Measurements from ENCODE around the gene ANKS1B. TPM values are rescaled to one million over a fixed set of nuclear protein-coding genes. Genes with fewer than 3 reads are reported as not detected.

Gene ANKS1B
- total and polyA plus RNA-seq, 2 of the 4 experiments (the other 2 are of a cell fraction): 0.17 to 0.18 TPM

DNA sequence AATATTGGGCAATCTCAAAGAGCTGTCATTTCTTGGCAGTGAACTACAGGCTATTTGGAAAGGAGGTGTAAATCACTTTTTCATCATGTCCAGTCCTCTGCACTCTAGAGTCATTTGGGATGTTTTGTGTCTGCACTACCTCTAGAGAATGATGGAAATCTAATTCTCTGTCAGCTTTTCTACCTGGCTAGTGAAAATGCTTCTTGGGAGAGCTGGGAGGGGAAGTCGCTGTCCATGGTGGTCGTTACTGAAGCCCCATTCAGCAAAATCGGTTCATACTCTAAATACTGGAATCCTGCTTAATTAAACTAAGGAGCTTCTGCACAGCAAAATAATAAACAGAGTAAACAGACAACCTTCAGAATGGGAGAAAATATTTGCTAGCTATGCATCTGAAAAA, 1087.8 kb downstream of the ANKS1B start:
- Histone ChIP-seq H3K36me3 (ENCODE audit: control insufficient read depth, insufficient read depth, low read length) (no peaks in the 10 kb centered on the region), H3K4me3 (ENCODE audit: insufficient read depth, low read depth, low read length) (no peak overlapping the region), H2BK15ac (ENCODE audit: low read depth, low read length) (no peak overlapping the region), H3K9me3 (ENCODE audit: control insufficient read depth, insufficient read depth, low read length) (no peaks in the 10 kb centered on the region), H2BK20ac (ENCODE audit: low read depth, low read length) (no peak overlapping the region), H2AK5ac (ENCODE audit: low read depth, low read length) (no peak overlapping the region), H2AK9ac (replicated peaks; ENCODE audit: low read depth, low read length, poor library complexity) (no peak overlapping the region), H4K20me1 (ENCODE audit: insufficient read depth, low read length) (no peaks in the 10 kb centered on the region), H4K8ac (ENCODE audit: low read depth in 2 of 2, low read length in 2 of 2) (no peak overlapping the region), H3K4me2 (ENCODE audit: low read depth, low read length) (no peak overlapping the region), H3K23ac (ENCODE audit: low read depth, low read length) (no peak overlapping the region), H3K18ac (ENCODE audit: low read depth, low read length) (no peak overlapping the region), H2BK5ac (ENCODE audit: low read depth, low read length, poor library complexity, severe bottlenecking) (no peak overlapping the region), H3K4me1 (ENCODE audit: control insufficient read depth, insufficient read depth, low read length) (no peaks in the 10 kb centered on the region), H3K27ac (ENCODE audit: insufficient read depth, low read length) (no peak overlapping the region), H3K14ac (replicated peaks; ENCODE audit: low read depth, low read length) (no peak overlapping the region), H3K79me1 (ENCODE audit: low read depth in 1 of 2, low read length in 2 of 2) (no peaks in the 10 kb centered on the region), H4K5ac (ENCODE audit: low read depth, low read length) (no peak overlapping the region), H3K56ac (ENCODE audit: extremely low read depth, insufficient read depth, low read length) (no peak overlapping the region), H3K27me3 (ENCODE audit: control insufficient read depth, insufficient read depth, low read length) (peaks cover 24% of the 10 kb centered on the region), H3K9me1 (ENCODE audit: insufficient read depth, low read length) (no peaks in the 10 kb centered on the region), H3K9ac (ENCODE audit: low read depth, low read length) (no peak overlapping the region), H4K91ac (ENCODE audit: insufficient read depth, low read depth, low read length) (no peak overlapping the region), H2AFZ (replicated peaks; ENCODE audit: low read length, poor library complexity) (no peak overlapping the region), H2BK120ac (ENCODE audit: low read depth, low read length) (no peak overlapping the region), H3K4ac (ENCODE audit: low read depth, low read length) (no peak overlapping the region)
- intact Hi-C loops (cut with micrococcal nuclease): no loop called here
- ATAC-seq (ENCODE audit: low read depth) (no peak), DNase-seq (peak; percentile 4)
- WGBS, 2 experiments (ENCODE audit: extremely low coverage in 2 of 2, insufficient read length in 1 of 2): no CpG with 5 or more reads among the region's 3 CpGs
- ChIA-PET POLR2A (ENCODE audit: unreplicated experiment) (interaction anchor here (0.6 kb wide), 1 partner anchor 22 kb away, joined by 3 read pairs; no protein-coding TSS in a partner anchor), CTCF (no interaction called here)
- in situ Hi-C loops (cut with MboI; ENCODE audit: low sequenced_read_pairs): no loop called here
- no peak for TF ChIP-seq NFE2L2 (IDR thresholded peaks at IDR 0.05; ENCODE audit: low read depth, low read length)
- 0 out of 2 replicates have a peak, but pooled peaks have one; percentile 11 for TF ChIP-seq CEBPB (IDR thresholded peaks at IDR 0.05; ENCODE audit: low read depth, low read length)
- BruUV-seq (replicated peaks): no TSS peak
- dilution Hi-C loops (cut with HindIII; ENCODE audit: low sequenced_read_pairs, unreplicated experiment): no loop called here

Measured in IMR-90 (cell line).